Measurements from ENCODE around the gene ANKRD42. TPM values are rescaled to one million over a fixed set of nuclear protein-coding genes. Genes with fewer than 3 reads are reported as not detected.

ANKRD42 gene
- total and polyA plus RNA-seq, 2 experiments from 2014 or later, result 5.3 to 5.7 TPM

DNA sequence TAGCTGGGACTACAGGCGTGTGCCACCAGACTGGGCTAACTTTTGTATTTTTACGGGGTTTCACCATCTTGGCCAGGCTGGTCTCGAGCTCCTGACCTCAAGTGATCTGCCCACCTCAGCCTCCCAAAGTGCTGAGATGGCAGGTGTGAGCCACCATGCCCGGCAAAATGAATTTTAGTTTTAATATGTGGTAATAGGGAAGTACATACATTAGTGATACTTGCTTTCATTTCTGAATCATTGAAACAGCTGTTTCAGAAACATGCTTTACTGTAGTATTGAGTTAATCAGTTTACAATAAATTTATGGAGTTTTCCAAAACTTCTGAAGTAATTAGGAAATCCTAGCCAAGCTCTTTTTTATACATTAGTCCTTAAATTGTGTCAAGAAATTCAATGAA is 21.0 kb upstream of the ANKRD42 start (continued):
- TF ChIP-seq, protein P1, sequence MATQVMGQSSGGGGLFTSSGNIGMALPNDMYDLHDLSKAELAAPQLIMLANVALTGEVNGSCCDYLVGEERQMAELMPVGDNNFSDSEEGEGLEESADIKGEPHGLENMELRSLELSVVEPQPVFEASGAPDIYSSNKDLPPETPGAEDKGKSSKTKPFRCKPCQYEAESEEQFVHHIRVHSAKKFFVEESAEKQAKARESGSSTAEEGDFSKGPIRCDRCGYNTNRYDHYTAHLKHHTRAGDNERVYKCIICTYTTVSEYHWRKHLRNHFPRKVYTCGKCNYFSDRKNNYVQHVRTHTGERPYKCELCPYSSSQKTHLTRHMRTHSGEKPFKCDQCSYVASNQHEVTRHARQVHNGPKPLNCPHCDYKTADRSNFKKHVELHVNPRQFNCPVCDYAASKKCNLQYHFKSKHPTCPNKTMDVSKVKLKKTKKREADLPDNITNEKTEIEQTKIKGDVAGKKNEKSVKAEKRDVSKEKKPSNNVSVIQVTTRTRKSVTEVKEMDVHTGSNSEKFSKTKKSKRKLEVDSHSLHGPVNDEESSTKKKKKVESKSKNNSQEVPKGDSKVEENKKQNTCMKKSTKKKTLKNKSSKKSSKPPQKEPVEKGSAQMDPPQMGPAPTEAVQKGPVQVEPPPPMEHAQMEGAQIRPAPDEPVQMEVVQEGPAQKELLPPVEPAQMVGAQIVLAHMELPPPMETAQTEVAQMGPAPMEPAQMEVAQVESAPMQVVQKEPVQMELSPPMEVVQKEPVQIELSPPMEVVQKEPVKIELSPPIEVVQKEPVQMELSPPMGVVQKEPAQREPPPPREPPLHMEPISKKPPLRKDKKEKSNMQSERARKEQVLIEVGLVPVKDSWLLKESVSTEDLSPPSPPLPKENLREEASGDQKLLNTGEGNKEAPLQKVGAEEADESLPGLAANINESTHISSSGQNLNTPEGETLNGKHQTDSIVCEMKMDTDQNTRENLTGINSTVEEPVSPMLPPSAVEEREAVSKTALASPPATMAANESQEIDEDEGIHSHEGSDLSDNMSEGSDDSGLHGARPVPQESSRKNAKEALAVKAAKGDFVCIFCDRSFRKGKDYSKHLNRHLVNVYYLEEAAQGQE (IDR thresholded peaks at IDR 0.05; ENCODE audit: unreplicated experiment), result no peak
- TF ChIP-seq JUNB (IDR thresholded peaks at IDR 0.05; ENCODE audit: unreplicated experiment), result no peak
- no peak for TF ChIP-seq EZH2phosphoT487 (IDR thresholded peaks at IDR 0.05; ENCODE audit: unreplicated experiment)
- no peak for TF ChIP-seq EZH2 (IDR thresholded peaks at IDR 0.05; ENCODE audit: low read depth, unreplicated experiment)
- TF ChIP-seq NANOG (IDR thresholded peaks at IDR 0.05; ENCODE audit: borderline replicate concordance), result no peak
- no peak for TF ChIP-seq ZNF331 (CRISPR knock-in tag; IDR thresholded peaks at IDR 0.05; ENCODE audit: low read depth)
- TF ChIP-seq STAT1 (IDR thresholded peaks at IDR 0.05; ENCODE audit: unreplicated experiment), result no peak
- no peak for TF ChIP-seq POLR2AphosphoS5 (IDR thresholded peaks at IDR 0.05; ENCODE audit: low read depth)

GRCh38 chr11:83174008-83174407 is 19.5 kb upstream of the ANKRD42 start:
- Histone ChIP-seq H2AFZ (no peak overlapping the region), H3K4me2 (no peak overlapping the region), H3K27me3 (ENCODE audit: insufficient read depth) (no peaks in the 10 kb centered on the region), H3K27ac (ENCODE audit: low read depth) (no peak overlapping the region), H3K9me2 (ENCODE audit: insufficient read depth) (no peaks in the 10 kb centered on the region), H3K36me3 (ENCODE audit: insufficient read depth) (peaks cover 58% of the 10 kb centered on the region), H4K20me1 (replicated peaks; ENCODE audit: insufficient read depth) (peaks cover 41% of the 10 kb centered on the region), H3K4me1 (ENCODE audit: insufficient read depth) (no peaks in the 10 kb centered on the region), H3F3A (replicated peaks; ENCODE audit: low read depth) (no peaks in the 10 kb centered on the region), H3K4me3 (no peak overlapping the region), H3K79me2 (replicated peaks; ENCODE audit: insufficient read depth) (peaks cover 74% of the 10 kb centered on the region)
- DNase-seq (ENCODE audit: low spot score), result no peak
- no peaks in the 10 kb centered on the region for H3K27me3 Mint-ChIP-seq (ENCODE audit: insufficient read depth, low read depth, poor library complexity)
- H3K4me3 Mint-ChIP-seq, result no peak overlapping the region
- ATAC-seq, result no peak
- H3K9me3 Mint-ChIP-seq, result no peaks in the 10 kb centered on the region
- H3K36me3 Mint-ChIP-seq (ENCODE audit: low read depth), result peaks cover 72% of the 10 kb centered on the region
- H3K27ac Mint-ChIP-seq, result no peak overlapping the region
- H3K4me1 Mint-ChIP-seq, result peaks cover 7% of the 10 kb centered on the region; the same call in 1 of the 3 replicates
- TF ChIP-seq ZNF114 (CRISPR knock-in tag; IDR thresholded peaks at IDR 0.05) (no peak), EZH2 (IDR thresholded peaks at IDR 0.05; ENCODE audit: low read depth, unreplicated experiment) (no peak), STAT1 (IDR thresholded peaks at IDR 0.05; ENCODE audit: unreplicated experiment) (no peak), CREB1 (CRISPR knock-in tag; IDR thresholded peaks at IDR 0.05; ENCODE audit: low read depth) (no peak), JUNB (IDR thresholded peaks at IDR 0.05; ENCODE audit: unreplicated experiment) (no peak), ETS1 (IDR thresholded peaks at IDR 0.05) (no peak), ZNF331 (CRISPR knock-in tag; IDR thresholded peaks at IDR 0.05; ENCODE audit: low read depth) (no peak), POLR2AphosphoS5 (IDR thresholded peaks at IDR 0.05; ENCODE audit: low read depth) (no peak)
- TF ChIP-seq, protein P2, sequence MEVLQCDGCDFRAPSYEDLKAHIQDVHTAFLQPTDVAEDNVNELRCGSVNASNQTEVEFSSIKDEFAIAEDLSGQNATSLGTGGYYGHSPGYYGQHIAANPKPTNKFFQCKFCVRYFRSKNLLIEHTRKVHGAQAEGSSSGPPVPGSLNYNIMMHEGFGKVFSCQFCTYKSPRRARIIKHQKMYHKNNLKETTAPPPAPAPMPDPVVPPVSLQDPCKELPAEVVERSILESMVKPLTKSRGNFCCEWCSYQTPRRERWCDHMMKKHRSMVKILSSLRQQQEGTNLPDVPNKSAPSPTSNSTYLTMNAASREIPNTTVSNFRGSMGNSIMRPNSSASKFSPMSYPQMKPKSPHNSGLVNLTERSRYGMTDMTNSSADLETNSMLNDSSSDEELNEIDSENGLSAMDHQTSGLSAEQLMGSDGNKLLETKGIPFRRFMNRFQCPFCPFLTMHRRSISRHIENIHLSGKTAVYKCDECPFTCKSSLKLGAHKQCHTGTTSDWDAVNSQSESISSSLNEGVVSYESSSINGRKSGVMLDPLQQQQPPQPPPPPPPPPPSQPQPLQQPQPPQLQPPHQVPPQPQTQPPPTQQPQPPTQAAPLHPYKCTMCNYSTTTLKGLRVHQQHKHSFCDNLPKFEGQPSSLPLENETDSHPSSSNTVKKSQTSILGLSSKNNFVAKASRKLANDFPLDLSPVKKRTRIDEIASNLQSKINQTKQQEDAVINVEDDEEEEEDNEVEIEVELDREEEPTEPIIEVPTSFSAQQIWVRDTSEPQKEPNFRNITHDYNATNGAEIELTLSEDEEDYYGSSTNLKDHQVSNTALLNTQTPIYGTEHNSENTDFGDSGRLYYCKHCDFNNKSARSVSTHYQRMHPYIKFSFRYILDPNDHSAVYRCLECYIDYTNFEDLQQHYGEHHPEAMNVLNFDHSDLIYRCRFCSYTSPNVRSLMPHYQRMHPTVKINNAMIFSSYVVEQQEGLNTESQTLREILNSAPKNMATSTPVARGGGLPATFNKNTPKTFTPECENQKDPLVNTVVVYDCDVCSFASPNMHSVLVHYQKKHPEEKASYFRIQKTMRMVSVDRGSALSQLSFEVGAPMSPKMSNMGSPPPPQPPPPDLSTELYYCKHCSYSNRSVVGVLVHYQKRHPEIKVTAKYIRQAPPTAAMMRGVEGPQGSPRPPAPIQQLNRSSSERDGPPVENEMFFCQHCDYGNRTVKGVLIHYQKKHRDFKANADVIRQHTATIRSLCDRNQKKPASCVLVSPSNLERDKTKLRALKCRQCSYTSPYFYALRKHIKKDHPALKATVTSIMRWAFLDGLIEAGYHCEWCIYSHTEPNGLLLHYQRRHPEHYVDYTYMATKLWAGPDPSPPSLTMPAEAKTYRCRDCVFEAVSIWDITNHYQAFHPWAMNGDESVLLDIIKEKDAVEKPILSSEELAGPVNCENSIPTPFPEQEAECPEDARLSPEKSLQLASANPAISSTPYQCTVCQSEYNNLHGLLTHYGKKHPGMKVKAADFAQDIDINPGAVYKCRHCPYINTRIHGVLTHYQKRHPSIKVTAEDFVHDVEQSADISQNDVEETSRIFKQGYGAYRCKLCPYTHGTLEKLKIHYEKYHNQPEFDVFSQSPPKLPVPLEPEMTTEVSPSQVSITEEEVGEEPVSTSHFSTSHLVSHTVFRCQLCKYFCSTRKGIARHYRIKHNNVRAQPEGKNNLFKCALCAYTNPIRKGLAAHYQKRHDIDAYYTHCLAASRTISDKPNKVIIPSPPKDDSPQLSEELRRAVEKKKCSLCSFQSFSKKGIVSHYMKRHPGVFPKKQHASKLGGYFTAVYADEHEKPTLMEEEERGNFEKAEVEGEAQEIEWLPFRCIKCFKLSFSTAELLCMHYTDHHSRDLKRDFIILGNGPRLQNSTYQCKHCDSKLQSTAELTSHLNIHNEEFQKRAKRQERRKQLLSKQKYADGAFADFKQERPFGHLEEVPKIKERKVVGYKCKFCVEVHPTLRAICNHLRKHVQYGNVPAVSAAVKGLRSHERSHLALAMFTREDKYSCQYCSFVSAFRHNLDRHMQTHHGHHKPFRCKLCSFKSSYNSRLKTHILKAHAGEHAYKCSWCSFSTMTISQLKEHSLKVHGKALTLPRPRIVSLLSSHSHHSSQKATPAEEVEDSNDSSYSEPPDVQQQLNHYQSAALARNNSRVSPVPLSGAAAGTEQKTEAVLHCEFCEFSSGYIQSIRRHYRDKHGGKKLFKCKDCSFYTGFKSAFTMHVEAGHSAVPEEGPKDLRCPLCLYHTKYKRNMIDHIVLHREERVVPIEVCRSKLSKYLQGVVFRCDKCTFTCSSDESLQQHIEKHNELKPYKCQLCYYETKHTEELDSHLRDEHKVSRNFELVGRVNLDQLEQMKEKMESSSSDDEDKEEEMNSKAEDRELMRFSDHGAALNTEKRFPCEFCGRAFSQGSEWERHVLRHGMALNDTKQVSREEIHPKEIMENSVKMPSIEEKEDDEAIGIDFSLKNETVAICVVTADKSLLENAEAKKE (CRISPR knock-in tag; IDR thresholded peaks at IDR 0.05), result no peak
- TF ChIP-seq, protein P3, sequence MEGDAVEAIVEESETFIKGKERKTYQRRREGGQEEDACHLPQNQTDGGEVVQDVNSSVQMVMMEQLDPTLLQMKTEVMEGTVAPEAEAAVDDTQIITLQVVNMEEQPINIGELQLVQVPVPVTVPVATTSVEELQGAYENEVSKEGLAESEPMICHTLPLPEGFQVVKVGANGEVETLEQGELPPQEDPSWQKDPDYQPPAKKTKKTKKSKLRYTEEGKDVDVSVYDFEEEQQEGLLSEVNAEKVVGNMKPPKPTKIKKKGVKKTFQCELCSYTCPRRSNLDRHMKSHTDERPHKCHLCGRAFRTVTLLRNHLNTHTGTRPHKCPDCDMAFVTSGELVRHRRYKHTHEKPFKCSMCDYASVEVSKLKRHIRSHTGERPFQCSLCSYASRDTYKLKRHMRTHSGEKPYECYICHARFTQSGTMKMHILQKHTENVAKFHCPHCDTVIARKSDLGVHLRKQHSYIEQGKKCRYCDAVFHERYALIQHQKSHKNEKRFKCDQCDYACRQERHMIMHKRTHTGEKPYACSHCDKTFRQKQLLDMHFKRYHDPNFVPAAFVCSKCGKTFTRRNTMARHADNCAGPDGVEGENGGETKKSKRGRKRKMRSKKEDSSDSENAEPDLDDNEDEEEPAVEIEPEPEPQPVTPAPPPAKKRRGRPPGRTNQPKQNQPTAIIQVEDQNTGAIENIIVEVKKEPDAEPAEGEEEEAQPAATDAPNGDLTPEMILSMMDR (conservative IDR thresholded peaks at IDR 0.05; ENCODE audit: low read depth in 2 of 2), result no peak

All from GM23338 (cell line).